HL-60/S4 treated with retinoic acid at 250 ng/mL for 4 days and 3 days (cell line): Measurements from ENCODE around the gene NIN.
"Not testable (repeated sequence)": the region's sequence is repeated elsewhere in the genome, so short reads cannot be mapped to it uniquely, and the experiment has no call there.

ENCODE experiments used
- in situ Hi-C: fragments of 300-500 bp; cut with MboI; formaldehyde crosslinking; loops from 2 replicates; pipeline ENCODE4 v1.7.0; 2022; ENCODE audit warnings: low sequenced_read_pairs

Gene NIN

GRCh38 chr14:50719911-50720759 lies 110.8 kb downstream of the NIN start:
- in situ Hi-C loops: no loop called here

- in situ Hi-C loops: no loop called here
Observed at GRCh38 chr14:50718949-50719348, 112.0 kb downstream of the NIN start.

- in situ Hi-C loops: no loop called here
Observed at GRCh38 chr14:50717811-50718210, 113.2 kb downstream of the NIN start.

GRCh38 chr14:50714450-50715073 lies 116.4 kb downstream of the NIN start:
- in situ Hi-C loops: no loop called here

GRCh38 chr14:50711043-50711442 lies 119.9 kb downstream of the NIN start:
- in situ Hi-C loops: no loop called here

GRCh38 chr14:50705026-50705593 lies 125.9 kb downstream of the NIN start:
- in situ Hi-C loops: no loop called here

- in situ Hi-C loops: no loop called here
Observed at GRCh38 chr14:50704454-50705010, 126.4 kb downstream of the NIN start.

- in situ Hi-C loops: no loop called here
Observed at GRCh38 chr14:50697659-50698290, 133.2 kb downstream of the NIN start.

GRCh38 chr14:50694260-50694659 lies 136.7 kb downstream of the NIN start:
- in situ Hi-C loops: not testable (repeated sequence)

- in situ Hi-C loops: no loop called here
Observed at GRCh38 chr14:50688875-50689274, 142.1 kb downstream of the NIN start.

- in situ Hi-C loops: no loop called here
Observed at GRCh38 chr14:50679674-50680073, 151.3 kb downstream of the NIN start.

- in situ Hi-C loops: no loop called here
Observed at GRCh38 chr14:50678163-50678562, 152.8 kb downstream of the NIN start.

- in situ Hi-C loops: no loop called here
Observed at GRCh38 chr14:50677527-50678063, 153.4 kb downstream of the NIN start.

GRCh38 chr14:50676814-50677516 lies 154.0 kb downstream of the NIN start:
- in situ Hi-C loops: no loop called here

GRCh38 chr14:50675597-50675996 lies 155.4 kb downstream of the NIN start:
- in situ Hi-C loops: no loop called here

GRCh38 chr14:50670866-50671256 lies 160.1 kb downstream of the NIN start:
- in situ Hi-C loops: no loop called here

- in situ Hi-C loops: no loop called here
Observed at GRCh38 chr14:50670196-50670865, 160.6 kb downstream of the NIN start.
